ENCODE measurements around the gene SENP5. TPM values are rescaled to one million over a fixed set of nuclear protein-coding genes. Genes with fewer than 3 reads are reported as not detected.

Gene SENP5
- total and polyA plus RNA-seq, 9 of the 15 experiments (the other 6 are each of a cell fraction or from before 2014, with no cell fraction given): 18.3 to 59.7 (median 35.8) TPM

DNA sequence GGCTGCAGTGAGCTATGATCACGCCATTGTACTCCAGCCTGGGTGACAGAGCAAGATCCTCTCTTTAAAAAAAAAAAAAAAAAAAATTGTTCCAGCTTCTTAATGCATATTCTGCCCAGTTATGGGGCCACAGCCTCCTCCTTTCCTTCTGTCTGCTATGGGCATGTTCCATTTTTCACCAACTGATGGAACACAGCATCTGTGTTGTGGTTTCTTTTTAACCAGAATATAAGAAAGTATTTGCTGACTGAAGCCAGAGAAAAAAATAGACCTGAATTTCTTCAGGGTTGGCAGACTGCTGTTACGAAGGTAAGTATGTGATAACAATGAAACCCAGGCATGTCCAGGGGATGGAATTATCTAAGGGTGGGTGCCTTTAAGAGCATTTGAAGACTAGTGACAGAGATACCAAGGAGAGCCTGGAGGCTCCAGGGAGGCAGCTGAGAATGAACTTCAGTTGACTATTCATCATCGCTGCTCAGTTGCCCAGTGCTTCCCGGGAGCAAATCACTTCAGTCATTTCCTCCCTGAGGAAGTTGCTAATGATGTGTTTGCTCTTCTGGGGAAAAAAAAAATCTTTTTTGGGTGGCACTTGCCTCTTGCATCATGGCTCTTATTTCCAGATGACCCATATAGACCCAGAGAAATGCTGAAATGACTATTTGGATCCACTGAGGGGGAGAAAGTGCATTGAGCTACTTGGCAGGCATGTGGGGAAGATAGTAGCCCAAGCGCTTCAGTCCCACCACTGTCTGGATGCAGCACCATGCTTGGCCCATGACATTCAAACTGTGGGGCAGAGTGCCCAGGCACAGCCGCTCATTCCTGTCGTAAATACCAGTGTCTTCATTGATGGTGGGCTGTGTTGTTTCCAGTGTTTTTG is 60.1 kb downstream of the SENP5 start:
- DNase-seq (ENCODE audit: extremely low read depth in 1 of 4, low spot score in 3 of 4): no peak
- BruUV-seq (replicated peaks): no TSS peak
- no peak for FAIRE-seq
- peaks cover 88% of the 10 kb centered on the region for H3K36me3 ChIP-seq (ENCODE audit: control insufficient read depth, insufficient read depth, low read length)
- no peak overlapping the region for H3K4me2 ChIP-seq (ENCODE audit: insufficient read depth, low read length)
- ATAC-seq: no peak
- H3K9ac ChIP-seq (ENCODE audit: insufficient read depth in 1 of 2, low read depth in 2 of 2, low read length in 2 of 2): no peak overlapping the region
- no peak overlapping the region for H3K27ac ChIP-seq (ENCODE audit: extremely low read depth, low read depth, low read length)
- WGBS (ENCODE audit: insufficient coverage, low coverage, missing lambda C conversion rate): 94% methylated on average over 7 of the region's 7 CpGs
- H3K4me3 ChIP-seq: no peak overlapping the region
- H3K79me2 ChIP-seq (ENCODE audit: control insufficient read depth, insufficient read depth, low read length): no peaks in the 10 kb centered on the region
- no peaks in the 10 kb centered on the region for H4K20me1 ChIP-seq (replicated peaks; ENCODE audit: control insufficient read depth, insufficient read depth, low read length)
- ChIA-PET POLR2A (no interaction called here), CTCF (ENCODE audit: low intra/inter-chr PET ratio) (no interaction called here)
- H3K9me3 ChIP-seq (replicated peaks; ENCODE audit: control insufficient read depth, insufficient read depth, low read depth, low read length): no peaks in the 10 kb centered on the region
- no peaks in the 10 kb centered on the region for H3K9me1 ChIP-seq (ENCODE audit: control insufficient read depth, insufficient read depth, low read length)
- in situ Hi-C loops (cut with MboI) (no loop called here), intact Hi-C loops (cut with micrococcal nuclease) (no loop called here)
- H3K4me1 ChIP-seq (replicated peaks in 1 of 2; ENCODE audit: control insufficient read depth in 2 of 2, insufficient read depth in 2 of 2, low read length in 2 of 2): no peaks in the 10 kb centered on the region
- no peaks in the 10 kb centered on the region for H3K27me3 ChIP-seq (ENCODE audit: control insufficient read depth in 2 of 2, insufficient read depth in 2 of 2, low read length in 2 of 2)
- H2AFZ ChIP-seq (ENCODE audit: low read depth, low read length): no peak overlapping the region
- TF ChIP-seq, protein P1, sequence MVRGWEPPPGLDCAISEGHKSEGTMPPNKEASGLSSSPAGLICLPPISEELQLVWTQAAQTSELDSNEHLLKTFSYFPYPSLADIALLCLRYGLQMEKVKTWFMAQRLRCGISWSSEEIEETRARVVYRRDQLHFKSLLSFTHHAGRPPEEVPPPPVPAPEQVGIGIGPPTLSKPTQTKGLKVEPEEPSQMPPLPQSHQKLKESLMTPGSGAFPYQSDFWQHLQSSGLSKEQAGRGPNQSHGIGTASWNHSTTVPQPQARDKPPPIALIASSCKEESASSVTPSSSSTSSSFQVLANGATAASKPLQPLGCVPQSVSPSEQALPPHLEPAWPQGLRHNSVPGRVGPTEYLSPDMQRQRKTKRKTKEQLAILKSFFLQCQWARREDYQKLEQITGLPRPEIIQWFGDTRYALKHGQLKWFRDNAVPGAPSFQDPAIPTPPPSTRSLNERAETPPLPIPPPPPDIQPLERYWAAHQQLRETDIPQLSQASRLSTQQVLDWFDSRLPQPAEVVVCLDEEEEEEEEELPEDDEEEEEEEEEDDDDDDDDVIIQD (CRISPR knock-in tag; IDR thresholded peaks at IDR 0.05): no peak
- TF ChIP-seq, protein P2, sequence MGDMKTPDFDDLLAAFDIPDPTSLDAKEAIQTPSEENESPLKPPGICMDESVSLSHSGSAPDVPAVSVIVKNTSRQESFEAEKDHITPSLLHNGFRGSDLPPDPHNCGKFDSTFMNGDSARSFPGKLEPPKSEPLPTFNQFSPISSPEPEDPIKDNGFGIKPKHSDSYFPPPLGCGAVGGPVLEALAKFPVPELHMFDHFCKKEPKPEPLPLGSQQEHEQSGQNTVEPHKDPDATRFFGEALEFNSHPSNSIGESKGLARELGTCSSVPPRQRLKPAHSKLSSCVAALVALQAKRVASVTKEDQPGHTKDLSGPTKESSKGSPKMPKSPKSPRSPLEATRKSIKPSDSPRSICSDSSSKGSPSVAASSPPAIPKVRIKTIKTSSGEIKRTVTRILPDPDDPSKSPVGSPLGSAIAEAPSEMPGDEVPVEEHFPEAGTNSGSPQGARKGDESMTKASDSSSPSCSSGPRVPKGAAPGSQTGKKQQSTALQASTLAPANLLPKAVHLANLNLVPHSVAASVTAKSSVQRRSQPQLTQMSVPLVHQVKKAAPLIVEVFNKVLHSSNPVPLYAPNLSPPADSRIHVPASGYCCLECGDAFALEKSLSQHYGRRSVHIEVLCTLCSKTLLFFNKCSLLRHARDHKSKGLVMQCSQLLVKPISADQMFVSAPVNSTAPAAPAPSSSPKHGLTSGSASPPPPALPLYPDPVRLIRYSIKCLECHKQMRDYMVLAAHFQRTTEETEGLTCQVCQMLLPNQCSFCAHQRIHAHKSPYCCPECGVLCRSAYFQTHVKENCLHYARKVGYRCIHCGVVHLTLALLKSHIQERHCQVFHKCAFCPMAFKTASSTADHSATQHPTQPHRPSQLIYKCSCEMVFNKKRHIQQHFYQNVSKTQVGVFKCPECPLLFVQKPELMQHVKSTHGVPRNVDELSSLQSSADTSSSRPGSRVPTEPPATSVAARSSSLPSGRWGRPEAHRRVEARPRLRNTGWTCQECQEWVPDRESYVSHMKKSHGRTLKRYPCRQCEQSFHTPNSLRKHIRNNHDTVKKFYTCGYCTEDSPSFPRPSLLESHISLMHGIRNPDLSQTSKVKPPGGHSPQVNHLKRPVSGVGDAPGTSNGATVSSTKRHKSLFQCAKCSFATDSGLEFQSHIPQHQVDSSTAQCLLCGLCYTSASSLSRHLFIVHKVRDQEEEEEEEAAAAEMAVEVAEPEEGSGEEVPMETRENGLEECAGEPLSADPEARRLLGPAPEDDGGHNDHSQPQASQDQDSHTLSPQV (IDR thresholded peaks at IDR 0.05): no peak
- no peak for TF ChIP-seq PTBP1 (IDR thresholded peaks at IDR 0.05; ENCODE audit: low read depth, low read length)
- TF ChIP-seq, protein P3, sequence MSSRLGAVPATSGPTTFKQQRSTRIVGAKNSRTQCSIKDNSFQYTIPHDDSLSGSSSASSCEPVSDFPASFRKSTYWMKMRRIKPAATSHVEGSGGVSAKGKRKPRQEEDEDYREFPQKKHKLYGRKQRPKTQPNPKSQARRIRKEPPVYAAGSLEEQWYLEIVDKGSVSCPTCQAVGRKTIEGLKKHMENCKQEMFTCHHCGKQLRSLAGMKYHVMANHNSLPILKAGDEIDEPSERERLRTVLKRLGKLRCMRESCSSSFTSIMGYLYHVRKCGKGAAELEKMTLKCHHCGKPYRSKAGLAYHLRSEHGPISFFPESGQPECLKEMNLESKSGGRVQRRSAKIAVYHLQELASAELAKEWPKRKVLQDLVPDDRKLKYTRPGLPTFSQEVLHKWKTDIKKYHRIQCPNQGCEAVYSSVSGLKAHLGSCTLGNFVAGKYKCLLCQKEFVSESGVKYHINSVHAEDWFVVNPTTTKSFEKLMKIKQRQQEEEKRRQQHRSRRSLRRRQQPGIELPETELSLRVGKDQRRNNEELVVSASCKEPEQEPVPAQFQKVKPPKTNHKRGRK (tag; IDR thresholded peaks at IDR 0.05): no peak
- TF ChIP-seq PCBP2 (IDR thresholded peaks at IDR 0.05; ENCODE audit: low read depth, low read length, poor library complexity, severe bottlenecking): no peak
- no peak for TF ChIP-seq BMI1 (IDR thresholded peaks at IDR 0.05; ENCODE audit: low read length)
- TF ChIP-seq MCM5 (IDR thresholded peaks at IDR 0.05; ENCODE audit: low read depth): no peak
- TF ChIP-seq CTBP1 (IDR thresholded peaks at IDR 0.05; ENCODE audit: borderline replicate concordance): no peak

Measured in K562 (cell line).